H1 (cell line): ENCODE data around the gene RIPOR2.
"Not testable (repeated sequence)": the region's sequence is repeated elsewhere in the genome, so short reads cannot be mapped to it uniquely, and the experiment has no call there.

Experiments used
- EZH2 ChIP-seq: fragments of 200-600 bp; sonication (generic); IDR thresholded peaks from 2 replicates; pipeline ENCODE4 v1.7.1; 2012; ENCODE audit warnings: low read depth, mild to moderate bottlenecking, moderate library complexity, low read length, inconsistent platforms; ENCODE audit not compliant: severe bottlenecking
- KDM5A ChIP-seq: fragments of 200-600 bp; IDR thresholded peaks from 2 replicates; pipeline ENCODE4 v1.7.1; 2012; ENCODE audit warnings: mild to moderate bottlenecking, low read length, inconsistent platforms, mixed read lengths
- PHF8 ChIP-seq: fragments of 200-600 bp; sonication (generic); conservative IDR thresholded peaks from 2 replicates; pipeline ENCODE4 v1.7.1; 2012; ENCODE audit warnings: low read depth, mild to moderate bottlenecking, inconsistent platforms, low read length, moderate library complexity
- RXRA ChIP-seq: IDR thresholded peaks from 2 replicates; pipeline ENCODE4 v1.6.1; 2011; ENCODE audit warnings: low read depth, mild to moderate bottlenecking, low read length, moderate library complexity; ENCODE audit not compliant: insufficient read depth
- SIX5 ChIP-seq: IDR thresholded peaks from 2 replicates; pipeline ENCODE4 v1.6.1; 2011; ENCODE audit warnings: mild to moderate bottlenecking, low read depth, low read length
- TF ChIP-seq, protein P1 (sequence below), 3 experiments: IDR thresholded peaks; 1 replicate in 2 of 3; 2 replicates in 1 of 3; pipeline versions ENCODE4 v1.5.1 to v1.6.1; 2011; ENCODE audit warnings: low read length in 3 of 3, mild to moderate bottlenecking in 3 of 3, inconsistent platforms in 2 of 3, low read depth in 1 of 3, moderate library complexity in 1 of 3; ENCODE audit not compliant: insufficient read depth in 1 of 3; ENCODE audit errors: control extremely low read depth in 1 of 3

DNA sequence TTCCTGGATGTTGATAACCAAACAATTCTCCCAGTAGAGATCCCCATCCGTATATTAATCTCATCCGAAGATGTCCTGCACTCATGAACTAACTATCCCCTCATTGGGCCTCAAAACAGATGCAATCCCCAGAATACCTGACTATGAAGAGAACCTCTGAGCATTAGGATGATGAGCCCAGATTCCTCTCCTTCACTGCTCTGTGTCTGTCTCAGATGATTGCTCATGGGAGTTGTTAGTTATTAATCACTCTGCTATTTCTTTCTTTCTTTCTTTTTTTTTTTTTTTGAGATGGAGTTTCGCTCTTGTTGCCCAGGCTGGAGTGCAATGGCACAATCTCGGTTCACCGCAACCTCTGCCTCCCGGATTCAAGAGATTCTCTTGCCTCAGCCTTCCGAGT lies 12.5 kb upstream of the RIPOR2 start:
- TF ChIP-seq KDM5A, SIX5, RXRA, EZH2, PHF8: not testable (repeated sequence)
- TF ChIP-seq, protein P1, sequence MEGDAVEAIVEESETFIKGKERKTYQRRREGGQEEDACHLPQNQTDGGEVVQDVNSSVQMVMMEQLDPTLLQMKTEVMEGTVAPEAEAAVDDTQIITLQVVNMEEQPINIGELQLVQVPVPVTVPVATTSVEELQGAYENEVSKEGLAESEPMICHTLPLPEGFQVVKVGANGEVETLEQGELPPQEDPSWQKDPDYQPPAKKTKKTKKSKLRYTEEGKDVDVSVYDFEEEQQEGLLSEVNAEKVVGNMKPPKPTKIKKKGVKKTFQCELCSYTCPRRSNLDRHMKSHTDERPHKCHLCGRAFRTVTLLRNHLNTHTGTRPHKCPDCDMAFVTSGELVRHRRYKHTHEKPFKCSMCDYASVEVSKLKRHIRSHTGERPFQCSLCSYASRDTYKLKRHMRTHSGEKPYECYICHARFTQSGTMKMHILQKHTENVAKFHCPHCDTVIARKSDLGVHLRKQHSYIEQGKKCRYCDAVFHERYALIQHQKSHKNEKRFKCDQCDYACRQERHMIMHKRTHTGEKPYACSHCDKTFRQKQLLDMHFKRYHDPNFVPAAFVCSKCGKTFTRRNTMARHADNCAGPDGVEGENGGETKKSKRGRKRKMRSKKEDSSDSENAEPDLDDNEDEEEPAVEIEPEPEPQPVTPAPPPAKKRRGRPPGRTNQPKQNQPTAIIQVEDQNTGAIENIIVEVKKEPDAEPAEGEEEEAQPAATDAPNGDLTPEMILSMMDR (IDR thresholded peaks at IDR 0.05; ENCODE audit: control extremely low read depth in 1 of 3, insufficient read depth in 1 of 3, low read depth in 1 of 3, low read length in 3 of 3) = not testable (repeated sequence)
